ENCODE results near the gene ATAT1. TPM values are rescaled to one million over a fixed set of nuclear protein-coding genes. Genes with fewer than 3 reads are reported as not detected.
A peak's percentile ranks its signal among the peaks of the same experiment; 100 is the strongest.
"Not testable (repeated sequence)": the region's sequence is repeated elsewhere in the genome, so short reads cannot be mapped to it uniquely, and the experiment has no call there.

The ATAT1 gene
- total RNA-seq, 2 experiments from 2014 or later, result 4.1 to 5.2 TPM

DNA sequence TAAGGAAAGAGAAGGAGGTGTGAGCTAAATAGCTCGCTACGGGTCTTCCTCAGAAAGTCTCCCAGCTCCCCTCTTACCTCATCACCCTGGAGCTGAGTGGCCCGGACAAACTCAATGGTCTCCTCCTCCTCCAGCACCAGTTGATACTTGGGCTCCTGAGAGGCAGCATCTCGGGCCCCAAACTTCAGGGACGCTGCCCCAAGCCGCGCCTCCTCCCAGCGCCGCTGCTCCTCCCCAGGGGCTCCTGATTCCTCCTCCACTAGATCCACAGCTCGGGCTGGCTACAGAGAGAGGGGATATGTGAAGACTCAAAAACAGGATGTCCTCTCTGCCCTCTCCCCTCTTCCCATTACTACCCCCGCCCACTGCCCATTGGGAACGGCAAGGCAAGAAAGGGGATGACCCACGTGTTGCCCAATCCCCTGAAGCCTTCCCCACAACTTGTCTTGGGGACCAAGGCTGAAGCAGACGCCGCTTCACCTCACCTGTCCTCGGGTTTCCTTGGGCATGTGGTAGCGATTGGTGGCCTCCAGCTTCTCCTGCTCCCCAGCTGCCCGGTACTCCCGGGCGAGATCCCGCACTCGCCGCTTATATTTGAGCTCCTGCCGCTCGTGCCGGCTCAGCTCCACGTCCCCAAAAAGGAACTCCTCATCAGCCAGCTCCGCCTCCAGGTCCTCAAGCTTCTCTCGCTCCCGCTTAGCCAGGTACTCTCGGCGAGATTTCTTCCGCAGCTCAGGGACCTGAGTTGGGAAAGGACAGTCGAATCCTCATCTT is 38.5 kb downstream of the ATAT1 start:
- DNase-seq, result no peak
- POLR2A ChIA-PET, result interaction anchor here (0.6 to 1.0 kb wide), 3 partner anchors 47 to 1346 kb away, joined by 3 to 4 read pairs (median 3); partner anchors contain the start of genes MDC1 and MRPS18B
- peaks cover 74% of the 10 kb centered on the region for H3K36me3 Mint-ChIP-seq (ENCODE audit: low read depth)

DNA sequence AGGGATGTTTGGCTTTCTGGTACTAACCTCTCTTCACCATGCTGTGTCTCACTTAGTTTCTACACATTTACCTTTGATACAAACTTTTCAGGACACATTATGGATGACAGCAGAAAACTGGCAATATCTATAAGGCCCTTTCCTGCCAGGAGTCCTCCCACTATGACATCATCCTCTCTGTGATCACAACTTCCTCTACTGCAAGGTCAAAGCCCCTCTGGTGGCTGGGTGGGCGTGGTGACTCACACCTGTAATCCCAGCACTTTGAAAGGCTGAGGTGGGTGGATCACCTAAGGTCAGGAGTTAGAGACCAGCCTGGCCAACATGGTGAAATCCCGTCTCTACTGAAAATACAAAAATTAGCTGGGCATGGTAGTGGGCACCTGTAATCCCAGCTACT is 39.6 kb downstream of the ATAT1 start:
- CTCF ChIA-PET; H3K9me3 Mint-ChIP-seq; H3K27me3 Mint-ChIP-seq; H3K27ac ChIP-seq (ENCODE audit: low read depth in 1 of 2, low read length in 2 of 2); intact Hi-C loops (cut with DNase I, micrococcal nuclease); H3K9me3 ChIP-seq (ENCODE audit: control insufficient read depth in 1 of 2, insufficient read depth in 1 of 2, low read length in 2 of 2); DNase-seq; H3K4me3 Mint-ChIP-seq; ATAC-seq (ENCODE audit: poor library complexity); H3K4me1 ChIP-seq (ENCODE audit: insufficient read depth, low read length); H3K27ac Mint-ChIP-seq; H3K4me3 ChIP-seq (ENCODE audit: low read length); H3K27me3 ChIP-seq (ENCODE audit: control insufficient read depth in 1 of 2, insufficient read depth in 2 of 2, low read length in 2 of 2): not testable (repeated sequence)
- peaks cover 78% of the 10 kb centered on the region for H3K36me3 ChIP-seq (ENCODE audit: insufficient read depth, low read length)
- POLR2A ChIA-PET, result interaction anchor here (0.6 to 1.0 kb wide), 2 partner anchors 51 to 165 kb away, joined by 3 read pairs; partner anchors contain the start of gene MDC1
- peaks cover 80% of the 10 kb centered on the region for H3K36me3 Mint-ChIP-seq (ENCODE audit: low read depth)
- H3K4me1 Mint-ChIP-seq (ENCODE audit: low read depth), result peaks cover 23% of the 10 kb centered on the region

More for the DNA sequence above, 38.5 kb downstream of the ATAT1 start:
- Mint-ChIP-seq H3K4me3 (no peak overlapping the region), H3K27me3 (no peaks in the 10 kb centered on the region), H3K27ac (no peak overlapping the region), H3K4me1 (ENCODE audit: low read depth) (peaks cover 12% of the 10 kb centered on the region), H3K9me3 (no peaks in the 10 kb centered on the region)
- Histone ChIP-seq H3K27me3 (ENCODE audit: control insufficient read depth in 1 of 2, insufficient read depth in 2 of 2, low read length in 2 of 2) (no peaks in the 10 kb centered on the region), H3K4me1 (ENCODE audit: insufficient read depth, low read length) (no peaks in the 10 kb centered on the region), H3K9me3 (ENCODE audit: control insufficient read depth in 1 of 2, insufficient read depth in 1 of 2, low read length in 2 of 2) (no peaks in the 10 kb centered on the region), H3K36me3 (ENCODE audit: insufficient read depth, low read length) (peaks cover 74% of the 10 kb centered on the region), H3K27ac (ENCODE audit: low read depth in 1 of 2, low read length in 2 of 2) (no peak overlapping the region), H3K4me3 (ENCODE audit: low read length) (no peak overlapping the region)
- intact Hi-C loops (cut with DNase I, micrococcal nuclease), result no loop called here
- CTCF ChIA-PET, result no interaction called here
- TF ChIP-seq, protein P1, sequence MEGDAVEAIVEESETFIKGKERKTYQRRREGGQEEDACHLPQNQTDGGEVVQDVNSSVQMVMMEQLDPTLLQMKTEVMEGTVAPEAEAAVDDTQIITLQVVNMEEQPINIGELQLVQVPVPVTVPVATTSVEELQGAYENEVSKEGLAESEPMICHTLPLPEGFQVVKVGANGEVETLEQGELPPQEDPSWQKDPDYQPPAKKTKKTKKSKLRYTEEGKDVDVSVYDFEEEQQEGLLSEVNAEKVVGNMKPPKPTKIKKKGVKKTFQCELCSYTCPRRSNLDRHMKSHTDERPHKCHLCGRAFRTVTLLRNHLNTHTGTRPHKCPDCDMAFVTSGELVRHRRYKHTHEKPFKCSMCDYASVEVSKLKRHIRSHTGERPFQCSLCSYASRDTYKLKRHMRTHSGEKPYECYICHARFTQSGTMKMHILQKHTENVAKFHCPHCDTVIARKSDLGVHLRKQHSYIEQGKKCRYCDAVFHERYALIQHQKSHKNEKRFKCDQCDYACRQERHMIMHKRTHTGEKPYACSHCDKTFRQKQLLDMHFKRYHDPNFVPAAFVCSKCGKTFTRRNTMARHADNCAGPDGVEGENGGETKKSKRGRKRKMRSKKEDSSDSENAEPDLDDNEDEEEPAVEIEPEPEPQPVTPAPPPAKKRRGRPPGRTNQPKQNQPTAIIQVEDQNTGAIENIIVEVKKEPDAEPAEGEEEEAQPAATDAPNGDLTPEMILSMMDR (IDR thresholded peaks at IDR 0.05), result no peak
- no peak for ATAC-seq (ENCODE audit: poor library complexity)

DNA sequence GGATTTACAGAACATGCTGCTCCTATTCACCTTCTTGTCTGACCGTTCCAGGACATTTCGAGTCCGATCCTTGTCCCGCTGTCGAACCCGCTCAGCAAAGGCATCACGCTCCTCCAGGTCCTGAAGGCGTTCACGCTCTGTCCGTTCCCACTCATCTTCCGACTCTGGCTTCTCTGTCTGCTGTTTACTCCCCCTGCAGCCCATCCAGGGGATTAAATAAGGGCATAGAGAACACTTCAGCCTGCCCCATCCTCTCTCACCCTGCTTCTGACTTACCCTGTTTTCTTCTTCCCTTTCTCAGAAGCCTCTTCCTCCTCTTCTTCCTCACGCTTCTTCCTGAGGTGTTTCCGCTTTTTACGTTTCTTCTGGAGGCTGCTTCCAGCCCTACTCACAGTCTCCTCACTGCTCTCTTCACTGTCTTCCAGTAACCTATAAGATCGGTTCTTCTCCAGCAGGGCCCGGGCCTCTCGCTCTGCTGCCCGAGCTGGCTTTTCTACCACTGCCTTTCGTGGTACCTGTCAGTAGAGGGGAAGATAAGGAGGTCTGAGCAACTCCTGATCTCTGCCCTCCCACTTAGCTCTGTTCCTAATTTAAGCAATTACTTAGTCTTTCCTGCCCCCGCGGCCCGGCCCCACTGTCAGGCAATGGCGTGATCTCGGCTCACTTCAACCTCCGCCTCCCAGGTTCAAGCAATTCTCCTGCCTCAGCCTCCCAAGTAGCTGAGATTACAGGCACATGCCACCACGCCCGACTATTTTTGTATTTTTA is 44.3 kb downstream of the ATAT1 start:
- peaks cover 45% of the 10 kb centered on the region for H3K4me1 Mint-ChIP-seq (ENCODE audit: low read depth)
- no peaks in the 10 kb centered on the region for H3K27me3 Mint-ChIP-seq
- H3K36me3 ChIP-seq (ENCODE audit: insufficient read depth, low read length), result peaks cover 41% of the 10 kb centered on the region
- H3K4me1 ChIP-seq (ENCODE audit: insufficient read depth, low read length), result peaks cover 18% of the 10 kb centered on the region
- H3K27ac Mint-ChIP-seq, result peak overlapping the region; percentile 25
- H3K36me3 Mint-ChIP-seq (ENCODE audit: low read depth), result peaks cover 56% of the 10 kb centered on the region
- H3K9me3 Mint-ChIP-seq, result no peaks in the 10 kb centered on the region
- H3K9me3 ChIP-seq (ENCODE audit: control insufficient read depth in 1 of 2, insufficient read depth in 1 of 2, low read length in 2 of 2), result no peaks in the 10 kb centered on the region
- ChIA-PET CTCF (interaction anchor here (1.6 to 15.4 kb wide), 3 partner anchors 8 to 189 kb away, joined by 4 to 526 read pairs (median 11); partner anchors contain the start of genes MDC1 and TUBB), POLR2A (interaction anchor here (2.3 kb wide), 1 partner anchor 129 kb away, joined by 13 read pairs; no protein-coding TSS in a partner anchor)
- DNase-seq, result peak in 1 of 14 experiments; percentile 39
- no peak overlapping the region for H3K27ac ChIP-seq (ENCODE audit: low read depth in 1 of 2, low read length in 2 of 2)
- no peaks in the 10 kb centered on the region for H3K27me3 ChIP-seq (ENCODE audit: control insufficient read depth in 1 of 2, insufficient read depth in 2 of 2, low read length in 2 of 2)
- no peak overlapping the region for H3K4me3 ChIP-seq (ENCODE audit: low read length)
- ATAC-seq (ENCODE audit: poor library complexity), result no peak
- TF ChIP-seq, protein P1 (IDR thresholded peaks at IDR 0.05), result no peak
- intact Hi-C loops (cut with DNase I, micrococcal nuclease), result loop anchor here (5.0 kb wide), 3 partner anchors 44 to 129 kb away; partner anchors contain the start of genes ATAT1 (in 1 of the 2), MRPS18B (in 1 of the 2) and PPP1R10 (in 1 of the 2)
- peak overlapping the region; percentile 87 for H3K4me3 Mint-ChIP-seq

Data from CD4-positive, alpha-beta T cell (primary cell).